DOHH2 (cell line): ENCODE data around the gene NME3.

ENCODE experiments used
- H3F3A ChIP-seq: fragments of 200-600 bp; sonication (generic), shearing (Covaris generic); 2 replicates; pipeline ENCODE4 v1.6.0; 2016; ENCODE audit warnings: antibody characterized with exemption, mild to moderate bottlenecking; ENCODE audit not compliant: control insufficient read depth, insufficient read depth
- H3K27ac ChIP-seq: fragments of 200-600 bp; sonication (generic); 2 replicates; pipeline ENCODE4 v1.5.1; 2014; ENCODE audit warnings: low read depth, mild to moderate bottlenecking, low read length, moderate library complexity
- H3K27me3 ChIP-seq: fragments of 200-600 bp; sonication (generic); 2 replicates; pipeline ENCODE4 v1.6.1; 2014; ENCODE audit warnings: mild to moderate bottlenecking, low read length, mixed read lengths; ENCODE audit not compliant: control insufficient read depth
- H3K36me3 ChIP-seq: fragments of 200-600 bp; sonication (generic); 2 replicates; pipeline ENCODE4 v1.6.1; 2014; ENCODE audit warnings: mild to moderate bottlenecking, low read length, moderate library complexity, mixed read lengths; ENCODE audit not compliant: control insufficient read depth
- H3K4me1 ChIP-seq: fragments of 200-600 bp; sonication (generic); 2 replicates; pipeline ENCODE4 v1.6.1; 2014; ENCODE audit warnings: mild to moderate bottlenecking, low read length, mixed read lengths; ENCODE audit not compliant: control insufficient read depth
- H3K4me2 ChIP-seq: fragments of 200-600 bp; sonication (generic); 2 replicates; pipeline ENCODE4 v1.6.0; 2014; ENCODE audit warnings: mild to moderate bottlenecking, low read length, moderate library complexity
- H3K4me3 ChIP-seq: fragments of 200-600 bp; sonication (generic); 2 replicates; pipeline ENCODE4 v1.5.1; 2014; ENCODE audit warnings: mild to moderate bottlenecking, low read length, mixed read lengths
- H3K79me2 ChIP-seq: fragments of 200-600 bp; sonication (generic); 2 replicates; pipeline ENCODE4 v1.6.1; 2014; ENCODE audit warnings: mild to moderate bottlenecking, low read length, mixed read lengths; ENCODE audit not compliant: control insufficient read depth
- H3K9me2 ChIP-seq: fragments of 200-600 bp; sonication (generic); replicated peaks from 2 replicates; pipeline ENCODE4 v1.6.1; 2014; ENCODE audit warnings: mild to moderate bottlenecking, low read length, mixed read lengths; ENCODE audit not compliant: control insufficient read depth
- H3K9me3 ChIP-seq: fragments of 200-600 bp; sonication (generic); 2 replicates; pipeline ENCODE4 v1.6.1; 2014; ENCODE audit warnings: antibody characterized with exemption, low read length, mixed read lengths; ENCODE audit not compliant: control insufficient read depth, insufficient read depth
- H4K20me1 ChIP-seq: fragments of 200-600 bp; sonication (generic); 2 replicates; pipeline ENCODE4 v1.6.0; 2014; ENCODE audit warnings: low read depth, mild to moderate bottlenecking, antibody characterized with exemption, low read length, moderate library complexity; ENCODE audit not compliant: control insufficient read depth, insufficient read depth
- EZH2phosphoT487 ChIP-seq: fragments of 200-600 bp; sonication (generic); IDR thresholded peaks from 2 replicates; pipeline ENCODE4 v1.6.1; 2017; ENCODE audit warnings: borderline replicate concordance, mild to moderate bottlenecking, antibody characterized with exemption, low read length, moderate library complexity, mixed read lengths
- TF ChIP-seq, protein P1 (sequence below): fragments of 200-600 bp; sonication (generic); IDR thresholded peaks from one replicate; pipeline ENCODE4 v1.5.1; 2014; ENCODE audit warnings: antibody characterized with exemption, mild to moderate bottlenecking, low read depth, low read length; ENCODE audit not compliant: poor library complexity, severe bottlenecking

The NME3 gene

GRCh38 chr16:1766701-1767100, 4.6 kb downstream of the NME3 start:
- no peak overlapping the region for H3K4me3 ChIP-seq
- peaks cover 10% of the 10 kb centered on the region for H3K4me1 ChIP-seq
- peaks cover 14% of the 10 kb centered on the region for H3K79me2 ChIP-seq
- no peaks in the 10 kb centered on the region for H4K20me1 ChIP-seq
- no peaks in the 10 kb centered on the region for H3K27me3 ChIP-seq
- no peak overlapping the region for H3K27ac ChIP-seq
- no peaks in the 10 kb centered on the region for H3K9me3 ChIP-seq
- TF ChIP-seq EZH2phosphoT487 = no peak
- TF ChIP-seq, protein P1, sequence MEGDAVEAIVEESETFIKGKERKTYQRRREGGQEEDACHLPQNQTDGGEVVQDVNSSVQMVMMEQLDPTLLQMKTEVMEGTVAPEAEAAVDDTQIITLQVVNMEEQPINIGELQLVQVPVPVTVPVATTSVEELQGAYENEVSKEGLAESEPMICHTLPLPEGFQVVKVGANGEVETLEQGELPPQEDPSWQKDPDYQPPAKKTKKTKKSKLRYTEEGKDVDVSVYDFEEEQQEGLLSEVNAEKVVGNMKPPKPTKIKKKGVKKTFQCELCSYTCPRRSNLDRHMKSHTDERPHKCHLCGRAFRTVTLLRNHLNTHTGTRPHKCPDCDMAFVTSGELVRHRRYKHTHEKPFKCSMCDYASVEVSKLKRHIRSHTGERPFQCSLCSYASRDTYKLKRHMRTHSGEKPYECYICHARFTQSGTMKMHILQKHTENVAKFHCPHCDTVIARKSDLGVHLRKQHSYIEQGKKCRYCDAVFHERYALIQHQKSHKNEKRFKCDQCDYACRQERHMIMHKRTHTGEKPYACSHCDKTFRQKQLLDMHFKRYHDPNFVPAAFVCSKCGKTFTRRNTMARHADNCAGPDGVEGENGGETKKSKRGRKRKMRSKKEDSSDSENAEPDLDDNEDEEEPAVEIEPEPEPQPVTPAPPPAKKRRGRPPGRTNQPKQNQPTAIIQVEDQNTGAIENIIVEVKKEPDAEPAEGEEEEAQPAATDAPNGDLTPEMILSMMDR = no peak
- peaks cover 88% of the 10 kb centered on the region for H3K36me3 ChIP-seq
- H3K4me2 ChIP-seq = no peak overlapping the region
- peaks cover 10% of the 10 kb centered on the region for H3F3A ChIP-seq
- no peaks in the 10 kb centered on the region for H3K9me2 ChIP-seq

GRCh38 chr16:1766231-1766630, 5.1 kb downstream of the NME3 start:
- TF ChIP-seq, protein P1 = no peak
- TF ChIP-seq EZH2phosphoT487 = no peak
- Histone ChIP-seq H3K4me2 (no peak overlapping the region), H3K27ac (no peak overlapping the region), H3K27me3 (no peaks in the 10 kb centered on the region), H3K36me3 (peaks cover 88% of the 10 kb centered on the region), H3K4me3 (no peak overlapping the region), H3F3A (peaks cover 10% of the 10 kb centered on the region), H3K9me3 (no peaks in the 10 kb centered on the region), H3K9me2 (no peaks in the 10 kb centered on the region), H3K4me1 (peaks cover 10% of the 10 kb centered on the region), H4K20me1 (no peaks in the 10 kb centered on the region), H3K79me2 (peaks cover 10% of the 10 kb centered on the region)

GRCh38 chr16:1765826-1766225, 5.5 kb downstream of the NME3 start:
- Histone ChIP-seq H3K4me3 (no peak overlapping the region), H3K9me3 (no peaks in the 10 kb centered on the region), H3K9me2 (no peaks in the 10 kb centered on the region), H3K27me3 (no peaks in the 10 kb centered on the region), H3K36me3 (peaks cover 87% of the 10 kb centered on the region), H3K79me2 (peaks cover 6% of the 10 kb centered on the region), H3F3A (peaks cover 10% of the 10 kb centered on the region), H3K27ac (no peak overlapping the region), H3K4me2 (no peak overlapping the region), H3K4me1 (peaks cover 10% of the 10 kb centered on the region), H4K20me1 (no peaks in the 10 kb centered on the region)
- no peak for TF ChIP-seq EZH2phosphoT487
- TF ChIP-seq, protein P1 = no peak

DNA sequence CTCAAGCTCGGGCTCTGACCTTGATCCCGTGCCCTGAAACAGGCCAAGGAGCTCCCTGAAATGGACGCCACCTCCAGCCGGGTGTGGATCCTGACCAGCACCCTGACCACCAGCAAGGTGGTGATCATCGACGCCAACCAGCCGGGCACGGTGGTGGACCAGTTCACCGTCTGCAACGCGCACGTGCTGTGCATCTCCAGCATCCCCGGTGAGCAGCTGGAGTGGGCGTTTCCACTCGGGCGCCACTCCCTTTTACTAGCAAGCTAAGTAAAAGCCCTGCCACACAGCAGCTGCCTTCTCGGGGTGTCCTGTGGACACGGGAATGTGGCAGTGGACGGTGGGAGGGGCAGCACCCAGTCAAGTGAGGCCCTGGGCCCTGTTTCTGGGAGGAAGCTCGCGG, 6.4 kb downstream of the NME3 start:
- H3K9me3 ChIP-seq = no peaks in the 10 kb centered on the region
- TF ChIP-seq EZH2phosphoT487 = no peak
- TF ChIP-seq, protein P1 = no peak
- H3K9me2 ChIP-seq = no peaks in the 10 kb centered on the region
- H3K36me3 ChIP-seq = peaks cover 89% of the 10 kb centered on the region
- no peaks in the 10 kb centered on the region for H3K27me3 ChIP-seq
- H3K27ac ChIP-seq = no peak overlapping the region
- H3K4me3 ChIP-seq = no peak overlapping the region
- H3K4me1 ChIP-seq = peaks cover 2% of the 10 kb centered on the region
- H3F3A ChIP-seq = peaks cover 4% of the 10 kb centered on the region
- H4K20me1 ChIP-seq = no peaks in the 10 kb centered on the region
- no peak overlapping the region for H3K4me2 ChIP-seq
- no peaks in the 10 kb centered on the region; the same call in 1 of the 2 replicates for H3K79me2 ChIP-seq
